HG03439 (cell line): Measurements from ENCODE around the gene PPP1R3G.

ENCODE experiments used
- ATAC-seq: cut with Tn5 transposase; IDR thresholded peaks from one replicate; pipeline ENCODE4 v1.9.1; 2021; ENCODE audit warnings: mild to moderate bottlenecking, moderate library complexity; ENCODE audit not compliant: unreplicated experiment

The PPP1R3G gene

GRCh38 chr6:5093231-5094015 is 8.3 kb downstream of the PPP1R3G start:
- ATAC-seq, result no peak

- ATAC-seq, result no peak
Observed at GRCh38 chr6:5094327-5094726, 9.2 kb downstream of the PPP1R3G start.

- ATAC-seq, result peak; percentile 69
Observed at GRCh38 chr6:5095236-5095635, 10.1 kb downstream of the PPP1R3G start.

- no peak for ATAC-seq
Observed at GRCh38 chr6:5096482-5096881, 11.3 kb downstream of the PPP1R3G start.

- no peak for ATAC-seq
Observed at GRCh38 chr6:5098501-5099270, 13.5 kb downstream of the PPP1R3G start.

- ATAC-seq, result no peak
Observed at GRCh38 chr6:5099537-5099936, 14.4 kb downstream of the PPP1R3G start.

- ATAC-seq, result no peak
Observed at GRCh38 chr6:5100806-5101205, 15.7 kb downstream of the PPP1R3G start.

GRCh38 chr6:5102267-5102970 is 17.3 kb downstream of the PPP1R3G start:
- no peak for ATAC-seq

- no peak for ATAC-seq
Observed at GRCh38 chr6:5103250-5103649, 18.1 kb downstream of the PPP1R3G start.

- no peak for ATAC-seq
Observed at GRCh38 chr6:5104667-5105066, 19.5 kb downstream of the PPP1R3G start.

- ATAC-seq, result no peak
Observed at GRCh38 chr6:5105146-5105545, 20.0 kb downstream of the PPP1R3G start.

GRCh38 chr6:5107341-5107740 is 22.2 kb downstream of the PPP1R3G start:
- ATAC-seq, result no peak

GRCh38 chr6:5108068-5108467 is 22.9 kb downstream of the PPP1R3G start:
- ATAC-seq, result no peak

- no peak for ATAC-seq
Observed at GRCh38 chr6:5108536-5109150, 23.5 kb downstream of the PPP1R3G start.

- no peak for ATAC-seq
Observed at GRCh38 chr6:5109436-5109835, 24.3 kb downstream of the PPP1R3G start.

GRCh38 chr6:5110246-5110645 is 25.1 kb downstream of the PPP1R3G start:
- no peak for ATAC-seq

GRCh38 chr6:5111626-5112025 is 26.5 kb downstream of the PPP1R3G start:
- no peak for ATAC-seq

GRCh38 chr6:5112066-5112799 is 27.1 kb downstream of the PPP1R3G start:
- ATAC-seq, result no peak

GRCh38 chr6:5113096-5113495 is 28.0 kb downstream of the PPP1R3G start:
- no peak for ATAC-seq

- no peak for ATAC-seq
Observed at GRCh38 chr6:5115168-5115567, 30.0 kb downstream of the PPP1R3G start.
